DND-41 (cell line): ENCODE results near the gene SLC39A11.

Experiments
- EZH2 ChIP-seq: IDR thresholded peaks from 3 replicates; pipeline ENCODE4 v1.6.1; 2012; ENCODE audit warnings: borderline replicate concordance, low read depth, mild to moderate bottlenecking, moderate library complexity, low read length, inconsistent platforms; ENCODE audit not compliant: severe bottlenecking
- TF ChIP-seq, protein P1 (sequence below): IDR thresholded peaks from 2 replicates; pipeline ENCODE4 v1.5.1; 2012; ENCODE audit warnings: borderline replicate concordance, low read length, moderate library complexity, mild to moderate bottlenecking; ENCODE audit not compliant: poor library complexity, severe bottlenecking; ENCODE audit errors: extremely low read depth

- TF ChIP-seq, protein P1, sequence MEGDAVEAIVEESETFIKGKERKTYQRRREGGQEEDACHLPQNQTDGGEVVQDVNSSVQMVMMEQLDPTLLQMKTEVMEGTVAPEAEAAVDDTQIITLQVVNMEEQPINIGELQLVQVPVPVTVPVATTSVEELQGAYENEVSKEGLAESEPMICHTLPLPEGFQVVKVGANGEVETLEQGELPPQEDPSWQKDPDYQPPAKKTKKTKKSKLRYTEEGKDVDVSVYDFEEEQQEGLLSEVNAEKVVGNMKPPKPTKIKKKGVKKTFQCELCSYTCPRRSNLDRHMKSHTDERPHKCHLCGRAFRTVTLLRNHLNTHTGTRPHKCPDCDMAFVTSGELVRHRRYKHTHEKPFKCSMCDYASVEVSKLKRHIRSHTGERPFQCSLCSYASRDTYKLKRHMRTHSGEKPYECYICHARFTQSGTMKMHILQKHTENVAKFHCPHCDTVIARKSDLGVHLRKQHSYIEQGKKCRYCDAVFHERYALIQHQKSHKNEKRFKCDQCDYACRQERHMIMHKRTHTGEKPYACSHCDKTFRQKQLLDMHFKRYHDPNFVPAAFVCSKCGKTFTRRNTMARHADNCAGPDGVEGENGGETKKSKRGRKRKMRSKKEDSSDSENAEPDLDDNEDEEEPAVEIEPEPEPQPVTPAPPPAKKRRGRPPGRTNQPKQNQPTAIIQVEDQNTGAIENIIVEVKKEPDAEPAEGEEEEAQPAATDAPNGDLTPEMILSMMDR = no peak
- TF ChIP-seq EZH2 = no peak
These were observed 217.1 kb downstream of the SLC39A11 start for GRCh38 chr17:72875361-72875760.
